Stomach (tissue), 9 donors: Measurements from ENCODE around the gene NFIC. TPM values are rescaled to one million over a fixed set of nuclear protein-coding genes. Genes with fewer than 3 reads are reported as not detected.
"Not testable (repeated sequence)": the region's sequence is repeated elsewhere in the genome, so short reads cannot be mapped to it uniquely, and the experiment has no call there.

ENCODE experiments used
- DNase-seq, 2 donors: peaks; one replicate each; pipeline versions ENCODE4 v3.0.0 to v3.0.0-alpha.2; 2013 to 2019
- H3K27ac ChIP-seq, 5 donors: fragments of 200-600 bp in 4 of 5; sonication (generic) in 4 of 5; one replicate each; pipeline ENCODE4 v1.5.1; 2013 to 2019; ENCODE audit warnings: mild to moderate bottlenecking in 1 of 5, moderate library complexity in 1 of 5
- H3K27me3 ChIP-seq, 3 donors: fragments of 200-600 bp; sonication (generic); one replicate each; pipeline ENCODE4 v1.5.1; 2017 to 2019; ENCODE audit warnings: mixed run types in 1 of 3
- H3K36me3 ChIP-seq, 4 donors: fragments of 200-600 bp; sonication (generic); 1 replicate in 3 of 4; 2 replicates in 1 of 4; pipeline ENCODE4 v1.5.1; 2016 to 2019
- H3K4me1 ChIP-seq, 4 donors: fragments of 200-600 bp; sonication (generic); one replicate each; pipeline ENCODE4 v1.5.1; 2016 to 2019
- H3K4me3 ChIP-seq, 4 donors: fragments of 200-600 bp; sonication (generic) in 3 of 4; one replicate each; pipeline ENCODE4 v1.5.1; 2016 to 2019; ENCODE audit warnings: mild to moderate bottlenecking in 1 of 4
- H3K9me3 ChIP-seq, 4 donors: fragments of 200-600 bp; sonication (generic); one replicate each; pipeline ENCODE4 v1.5.1; 2016 to 2019
- EP300 ChIP-seq: sonication (generic); formaldehyde crosslinking; IDR thresholded peaks from one replicate; pipeline ENCODE4 v1.6.1; 2017; ENCODE audit warnings: antibody characterized with exemption
- POLR2A ChIP-seq, 4 donors: fragments of 450-650 bp; IDR thresholded peaks; one replicate each; pipeline ENCODE4 v1.6.1; 2016; ENCODE audit warnings: antibody characterized with exemption in 4 of 4, control low read depth in 2 of 4, mild to moderate bottlenecking in 1 of 4, moderate library complexity in 1 of 4
- POLR2AphosphoS5 ChIP-seq, 3 donors: sonication (generic); formaldehyde crosslinking; IDR thresholded peaks; one replicate each; pipeline ENCODE4 v1.6.1; 2016; ENCODE audit warnings: antibody characterized with exemption in 3 of 3
- WGBS, 5 donors: extraction: QIAGEN DNeasy Blood & Tissue Kit in 3 of 5; methylation state at CpG; one replicate each; pipeline versions ENCODE4 v1.1.5 to v1.1.7; 2013 to 2018; 5-methylcytosine and 5-hydroxymethylcytosine counted together
- intact Hi-C: fragments of 100-400 bp; cut with DNase I; formaldehyde crosslinking; loops from one replicate; pipeline ENCODE4 v1.15.1; 2023; ENCODE audit warnings: low total_unique reads
- polyA plus RNA-seq, 3 donors: library from polyadenylated mRNA; stranded (reverse); fragments of 200-250 nt; gene quantifications; one replicate each; pipeline ENCODE4 v1.2.3, GENCODE V29; 2013
- total RNA-seq, 5 donors: library from RNA; depleted of rRNA; stranded (reverse); fragments of >200 nt; gene quantifications; one replicate each; pipeline versions ENCODE4 v1.1.0 to v1.2.3, GENCODE V29; 2014 to 2016
- TF ChIP-seq, protein P1 (sequence below), 7 experiments: fragments of 450-650 bp in 4 of 7; fragments of 200-600 bp in 3 of 7; sonication (generic) in 3 of 7; IDR thresholded peaks; one replicate each; pipeline ENCODE4 v1.5.1; 2016 to 2019; ENCODE audit warnings: antibody characterized with exemption in 7 of 7, control low read depth in 2 of 7, mild to moderate bottlenecking in 1 of 7
- donor health status: healthy with polysubstance abuse.
- donor health status: Bipolar disorder and iron deficiency.
- donor health status: healthy.

Gene NFIC
- total and polyA plus RNA-seq, 8 donors: 16.7 to 251 (median 47.8) TPM

DNA sequence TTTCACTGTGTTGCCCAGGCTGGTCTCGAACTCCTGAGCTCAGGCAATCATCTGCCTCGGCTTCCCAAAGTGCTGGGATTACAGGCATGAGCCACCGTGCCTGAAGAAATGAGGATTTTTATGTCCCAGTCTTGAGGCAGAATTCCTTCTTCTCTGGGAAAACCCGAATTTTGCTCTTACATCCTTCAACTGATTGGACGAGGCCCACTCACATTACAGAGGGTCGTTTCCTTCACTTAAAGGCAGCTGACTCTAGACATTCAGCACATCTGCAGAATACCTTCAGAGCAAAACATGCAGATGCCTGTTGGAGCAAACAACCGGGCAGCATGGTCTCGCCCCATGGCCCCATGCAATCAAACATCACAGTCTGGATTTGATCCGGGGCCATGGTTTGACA is 36.3 kb upstream of the NFIC start:
- TF ChIP-seq EP300: no peak
- no peak for TF ChIP-seq POLR2A (IDR thresholded peaks at IDR 0.05)
- no peak for TF ChIP-seq POLR2AphosphoS5 (IDR thresholded peaks at IDR 0.05)
- TF ChIP-seq, protein P1, sequence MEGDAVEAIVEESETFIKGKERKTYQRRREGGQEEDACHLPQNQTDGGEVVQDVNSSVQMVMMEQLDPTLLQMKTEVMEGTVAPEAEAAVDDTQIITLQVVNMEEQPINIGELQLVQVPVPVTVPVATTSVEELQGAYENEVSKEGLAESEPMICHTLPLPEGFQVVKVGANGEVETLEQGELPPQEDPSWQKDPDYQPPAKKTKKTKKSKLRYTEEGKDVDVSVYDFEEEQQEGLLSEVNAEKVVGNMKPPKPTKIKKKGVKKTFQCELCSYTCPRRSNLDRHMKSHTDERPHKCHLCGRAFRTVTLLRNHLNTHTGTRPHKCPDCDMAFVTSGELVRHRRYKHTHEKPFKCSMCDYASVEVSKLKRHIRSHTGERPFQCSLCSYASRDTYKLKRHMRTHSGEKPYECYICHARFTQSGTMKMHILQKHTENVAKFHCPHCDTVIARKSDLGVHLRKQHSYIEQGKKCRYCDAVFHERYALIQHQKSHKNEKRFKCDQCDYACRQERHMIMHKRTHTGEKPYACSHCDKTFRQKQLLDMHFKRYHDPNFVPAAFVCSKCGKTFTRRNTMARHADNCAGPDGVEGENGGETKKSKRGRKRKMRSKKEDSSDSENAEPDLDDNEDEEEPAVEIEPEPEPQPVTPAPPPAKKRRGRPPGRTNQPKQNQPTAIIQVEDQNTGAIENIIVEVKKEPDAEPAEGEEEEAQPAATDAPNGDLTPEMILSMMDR (IDR thresholded peaks at IDR 0.05): no peak
- WGBS, 5 donors: 84 to 94% (median 90%) methylated on average over 9 of the region's 9 CpGs

DNA sequence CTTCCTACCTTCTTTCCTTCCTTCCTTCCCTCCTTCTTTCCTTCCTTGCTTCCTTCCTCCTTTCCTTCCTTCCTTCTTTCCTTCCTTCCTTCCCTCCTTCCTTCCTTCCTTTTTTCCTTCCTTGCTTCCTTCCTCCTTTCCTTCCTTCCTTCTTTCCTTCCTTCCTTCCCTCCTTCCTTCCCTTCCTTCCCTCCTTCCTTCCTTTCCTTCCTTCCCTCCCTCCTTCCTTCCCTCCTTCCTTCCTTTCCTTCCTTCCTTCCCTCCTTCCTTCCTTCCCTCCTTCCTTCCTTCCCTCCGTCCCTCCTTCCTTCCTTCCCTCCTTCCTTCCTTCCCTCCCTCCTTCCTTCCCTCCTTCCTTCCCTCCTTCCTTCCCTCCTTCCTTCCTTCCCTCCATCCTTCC is 34.2 kb upstream of the NFIC start:
- H3K9me3 ChIP-seq, DNase-seq, H3K4me3 ChIP-seq, H3K36me3 ChIP-seq, intact Hi-C loops, H3K27me3 ChIP-seq, H3K27ac ChIP-seq: not testable (repeated sequence)
- WGBS, 5 donors: 83 to 100% (median 85%) methylated on average over 1 of the region's 1 CpG; no CpG with 5 or more reads in 1 of the 5 donors
- peaks cover 27 to 51% (median 37%) of the 10 kb centered on the region in 4 donors for H3K4me1 ChIP-seq

More for the DNA sequence above, 36.3 kb upstream of the NFIC start:
- no peaks in the 10 kb centered on the region for H3K27me3 ChIP-seq
- intact Hi-C loops: no loop called here
- H3K4me3 ChIP-seq: no peak overlapping the region
- no peaks in the 10 kb centered on the region for H3K9me3 ChIP-seq
- H3K36me3 ChIP-seq: no peaks in the 10 kb centered on the region
- H3K4me1 ChIP-seq: peaks cover 8 to 36% (median 18%) of the 10 kb centered on the region in 4 donors
- DNase-seq: no peak
- no peak overlapping the region for H3K27ac ChIP-seq

DNA sequence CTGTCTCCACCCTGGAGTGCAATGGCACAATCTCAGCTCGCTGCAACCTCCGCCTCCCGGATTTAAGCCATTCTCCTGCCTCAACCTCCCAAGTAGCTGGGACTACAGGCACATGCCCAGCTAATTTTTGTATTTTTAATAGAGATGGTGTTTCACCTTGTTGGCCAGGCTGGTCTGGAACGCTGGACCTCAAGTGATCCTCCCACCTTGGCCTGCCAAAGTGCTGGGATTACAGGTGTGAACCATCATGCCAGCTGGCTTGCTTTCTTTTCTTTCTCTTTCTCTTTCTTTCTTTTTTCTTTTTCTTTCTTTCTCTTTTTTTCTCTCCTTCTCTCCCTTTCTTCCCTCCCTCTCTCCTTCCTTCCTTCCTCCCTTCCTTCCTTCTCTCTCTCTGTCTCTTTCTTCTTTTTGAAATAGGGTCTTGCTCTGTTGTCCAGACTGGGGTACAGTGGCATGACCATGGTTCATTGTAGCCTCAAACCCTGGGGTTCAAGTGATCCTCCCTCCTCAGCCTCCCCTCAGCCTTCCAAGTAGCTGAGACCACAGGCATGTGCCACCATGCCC is 33.3 kb upstream of the NFIC start:
- H3K27ac ChIP-seq: peak overlapping the region; percentile 5 to 97 (median 87)
- intact Hi-C loops: no loop called here
- no peak for DNase-seq
- no peaks in the 10 kb centered on the region for H3K36me3 ChIP-seq
- H3K4me1 ChIP-seq: peaks cover 35 to 54% (median 44%) of the 10 kb centered on the region in 4 donors
- TF ChIP-seq EP300 (no peak), POLR2A (IDR thresholded peaks at IDR 0.05) (no peak), POLR2AphosphoS5 (IDR thresholded peaks at IDR 0.05) (no peak)
- H3K4me3 ChIP-seq: no peak overlapping the region
- no peaks in the 10 kb centered on the region for H3K27me3 ChIP-seq
- WGBS, 5 donors: 64 to 73% (median 65%) methylated on average over 4 of the region's 4 CpGs
- no peaks in the 10 kb centered on the region for H3K9me3 ChIP-seq

DNA sequence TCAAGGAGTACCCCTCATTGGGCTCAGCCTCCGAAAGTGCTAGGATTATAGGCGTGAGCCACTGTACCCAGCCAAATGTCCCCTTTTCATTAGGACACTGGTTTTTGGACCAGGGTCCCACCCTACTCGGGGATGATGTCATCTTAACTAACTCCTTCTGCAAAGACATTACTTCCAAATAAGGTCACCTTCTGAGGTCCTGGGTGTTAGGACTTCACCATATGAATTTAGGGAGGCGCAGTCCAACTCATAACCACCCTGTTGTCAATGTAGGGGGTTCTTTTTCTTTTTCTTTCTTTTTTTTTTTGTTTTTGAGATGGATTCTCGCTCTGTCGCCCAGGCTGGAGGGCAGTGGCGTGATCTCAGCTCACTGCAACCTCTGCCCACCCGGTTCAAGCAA is 32.7 kb upstream of the NFIC start:
- no peaks in the 10 kb centered on the region for H3K27me3 ChIP-seq
- no peak for DNase-seq
- H3K36me3 ChIP-seq: no peaks in the 10 kb centered on the region
- TF ChIP-seq, protein P1 (IDR thresholded peaks at IDR 0.05): no peak
- TF ChIP-seq POLR2A (IDR thresholded peaks at IDR 0.05): no peak
- no peak for TF ChIP-seq EP300
- TF ChIP-seq POLR2AphosphoS5 (IDR thresholded peaks at IDR 0.05): no peak
- peak overlapping the region; percentile 5 to 97 (median 87) for H3K27ac ChIP-seq
- H3K4me1 ChIP-seq: peaks cover 40 to 60% (median 50%) of the 10 kb centered on the region in 4 donors
- 79 to 94% (median 87%) methylated on average over 8 of the region's 8 CpGs for WGBS, 5 donors
- H3K9me3 ChIP-seq: no peaks in the 10 kb centered on the region
- H3K4me3 ChIP-seq: no peak overlapping the region
- intact Hi-C loops: no loop called here

DNA sequence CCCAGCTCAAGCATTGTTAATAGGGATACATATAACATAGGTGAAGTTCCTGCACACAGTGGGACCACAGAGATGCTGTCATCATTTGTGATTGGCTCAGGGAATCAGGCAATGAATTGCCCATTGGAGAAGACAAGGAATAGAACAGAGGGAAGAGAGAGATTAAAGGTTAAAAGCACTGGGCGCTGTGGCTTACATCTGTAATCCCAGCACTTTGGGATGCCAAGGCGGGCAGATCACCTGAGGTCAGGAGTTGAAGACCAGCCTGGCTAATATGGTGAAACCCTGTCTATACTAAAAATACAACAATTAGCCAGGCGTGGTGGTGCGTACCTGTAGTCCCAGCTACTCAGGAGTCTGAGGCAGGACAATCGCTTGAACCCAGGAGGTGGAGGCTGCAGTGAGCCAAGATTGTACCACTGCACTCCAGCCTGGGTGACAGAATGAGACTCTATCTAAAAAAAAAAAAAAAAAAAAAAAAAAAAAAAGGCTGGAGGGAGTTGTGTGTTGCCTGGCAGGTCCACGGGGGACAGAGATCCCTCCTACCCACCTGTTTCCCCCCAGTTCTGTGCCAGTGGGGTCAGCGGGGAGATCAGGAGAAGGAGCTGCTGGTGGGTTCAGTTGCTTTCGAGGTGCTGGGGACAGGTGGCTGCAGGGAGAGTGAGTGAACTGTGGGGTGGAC is 31.5 kb upstream of the NFIC start:
- WGBS, 5 donors: 53 to 72% (median 57%) methylated on average over 8 of the region's 8 CpGs
- H3K9me3 ChIP-seq, H3K4me3 ChIP-seq, H3K27me3 ChIP-seq, DNase-seq, H3K36me3 ChIP-seq, intact Hi-C loops: not testable (repeated sequence)
- Histone ChIP-seq H3K4me1 (peaks cover 44 to 72% (median 56%) of the 10 kb centered on the region in 4 donors), H3K27ac (peak overlapping the region; percentile 87 to 97 (median 96))
